IPS DF 6.9 (cell line): Measurements from ENCODE around the gene TTC21A.
"Not testable (repeated sequence)": the region's sequence is repeated elsewhere in the genome, so short reads cannot be mapped to it uniquely, and the experiment has no call there.

Source experiments
- DNase-seq: peaks from one replicate; pipeline ENCODE4 v3.0.0-alpha.2; 2013; ENCODE audit warnings: low read depth, low spot score
- H3K27ac ChIP-seq: one replicate; pipeline ENCODE4 v1.5.1; 2013; ENCODE audit warnings: low read length, control low read depth
- H3K27me3 ChIP-seq: 2 replicates; pipeline ENCODE4 v1.6.1; 2013; ENCODE audit warnings: mild to moderate bottlenecking, low read length; ENCODE audit not compliant: control insufficient read depth, insufficient read depth
- H3K36me3 ChIP-seq: 2 replicates; pipeline ENCODE4 v1.6.1; 2013; ENCODE audit warnings: low read length; ENCODE audit not compliant: control insufficient read depth, insufficient read depth
- H3K4me1 ChIP-seq: 2 replicates; pipeline ENCODE4 v1.6.1; 2013; ENCODE audit warnings: low read length; ENCODE audit not compliant: control insufficient read depth, insufficient read depth
- H3K4me3 ChIP-seq: 2 replicates; pipeline ENCODE4 v1.5.1; 2013; ENCODE audit warnings: mild to moderate bottlenecking, low read length
- H3K9me3 ChIP-seq: 2 replicates; pipeline ENCODE4 v1.6.1; 2013; ENCODE audit warnings: low read length, inconsistent platforms; ENCODE audit not compliant: control insufficient read depth, insufficient read depth
- whole genome bisulfite sequencing: extraction: QIAGEN DNeasy Blood & Tissue Kit; methylation state at CpG from one replicate; pipeline ENCODE4 v1.1.7; 2013; ENCODE audit warnings: mixed read lengths, missing lambda C conversion rate; ENCODE audit not compliant: insufficient read length, insufficient coverage; 5-methylcytosine and 5-hydroxymethylcytosine counted together

TTC21A gene, protein sequence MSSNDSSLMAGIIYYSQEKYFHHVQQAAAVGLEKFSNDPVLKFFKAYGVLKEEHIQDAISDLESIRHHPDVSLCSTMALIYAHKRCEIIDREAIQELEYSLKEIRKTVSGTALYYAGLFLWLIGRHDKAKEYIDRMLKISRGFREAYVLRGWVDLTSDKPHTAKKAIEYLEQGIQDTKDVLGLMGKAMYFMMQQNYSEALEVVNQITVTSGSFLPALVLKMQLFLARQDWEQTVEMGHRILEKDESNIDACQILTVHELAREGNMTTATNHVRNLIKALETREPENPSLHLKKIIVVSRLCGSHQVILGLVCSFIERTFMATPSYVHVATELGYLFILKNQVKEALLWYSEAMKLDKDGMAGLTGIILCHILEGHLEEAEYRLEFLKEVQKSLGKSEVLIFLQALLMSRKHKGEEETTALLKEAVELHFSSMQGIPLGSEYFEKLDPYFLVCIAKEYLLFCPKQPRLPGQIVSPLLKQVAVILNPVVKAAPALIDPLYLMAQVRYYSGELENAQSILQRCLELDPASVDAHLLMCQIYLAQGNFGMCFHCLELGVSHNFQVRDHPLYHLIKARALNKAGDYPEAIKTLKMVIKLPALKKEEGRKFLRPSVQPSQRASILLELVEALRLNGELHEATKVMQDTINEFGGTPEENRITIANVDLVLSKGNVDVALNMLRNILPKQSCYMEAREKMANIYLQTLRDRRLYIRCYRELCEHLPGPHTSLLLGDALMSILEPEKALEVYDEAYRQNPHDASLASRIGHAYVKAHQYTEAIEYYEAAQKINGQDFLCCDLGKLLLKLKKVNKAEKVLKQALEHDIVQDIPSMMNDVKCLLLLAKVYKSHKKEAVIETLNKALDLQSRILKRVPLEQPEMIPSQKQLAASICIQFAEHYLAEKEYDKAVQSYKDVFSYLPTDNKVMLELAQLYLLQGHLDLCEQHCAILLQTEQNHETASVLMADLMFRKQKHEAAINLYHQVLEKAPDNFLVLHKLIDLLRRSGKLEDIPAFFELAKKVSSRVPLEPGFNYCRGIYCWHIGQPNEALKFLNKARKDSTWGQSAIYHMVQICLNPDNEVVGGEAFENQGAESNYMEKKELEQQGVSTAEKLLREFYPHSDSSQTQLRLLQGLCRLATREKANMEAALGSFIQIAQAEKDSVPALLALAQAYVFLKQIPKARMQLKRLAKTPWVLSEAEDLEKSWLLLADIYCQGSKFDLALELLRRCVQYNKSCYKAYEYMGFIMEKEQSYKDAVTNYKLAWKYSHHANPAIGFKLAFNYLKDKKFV (N-terminal part only)

DNA sequence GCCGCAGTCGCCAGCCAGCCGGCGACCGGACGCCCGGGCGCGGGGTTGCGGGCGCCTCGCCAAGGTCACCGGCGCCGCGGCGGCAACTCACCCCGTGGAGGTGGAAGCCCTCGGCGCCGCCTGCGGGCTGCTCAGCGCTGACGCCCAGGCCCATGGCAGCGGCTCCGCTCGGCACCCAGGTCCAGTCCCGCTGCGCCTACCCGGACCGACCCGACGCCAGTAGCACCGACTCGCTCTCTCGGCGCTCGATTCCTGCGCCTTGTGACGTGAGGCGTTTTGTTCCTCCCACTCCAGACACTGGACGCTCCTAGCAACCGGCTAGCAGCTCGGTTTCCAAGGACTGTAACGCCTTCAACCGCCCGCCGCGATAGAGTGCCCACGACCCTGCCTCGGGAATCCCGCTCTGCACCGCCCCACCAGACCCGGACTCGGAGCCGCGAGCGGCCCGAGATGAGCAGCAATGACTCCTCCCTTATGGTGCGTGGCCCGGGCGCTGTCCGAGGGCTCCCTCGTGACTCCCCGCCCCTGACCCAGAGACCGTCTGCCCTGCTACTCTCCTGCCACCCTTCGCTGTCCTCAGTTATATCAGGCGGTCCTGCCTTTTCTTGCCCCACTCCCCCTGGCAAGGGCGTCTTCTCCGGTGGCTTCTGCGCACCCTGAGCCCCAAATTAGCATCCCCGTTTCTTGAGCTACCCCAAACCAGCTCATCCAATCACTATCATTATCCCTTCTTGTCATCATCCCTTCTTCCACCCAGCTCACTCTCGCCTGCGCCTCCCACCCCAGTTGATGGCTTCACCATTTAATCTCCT lies at the start of gene TTC21A, which contains the start of gene GORASP1:
Gene TTC21A (plus strand): TSS at position 293 of the 812 bp plus-strand sequence. CDS start 158 bp downstream, at position 451.
Gene GORASP1 (minus strand): TSS at position 240 of the 812 bp plus-strand sequence. CDS start 86 bp downstream, at position 154.
- no peak within 1 kb of the TSS for H3K27ac ChIP-seq

DNA sequence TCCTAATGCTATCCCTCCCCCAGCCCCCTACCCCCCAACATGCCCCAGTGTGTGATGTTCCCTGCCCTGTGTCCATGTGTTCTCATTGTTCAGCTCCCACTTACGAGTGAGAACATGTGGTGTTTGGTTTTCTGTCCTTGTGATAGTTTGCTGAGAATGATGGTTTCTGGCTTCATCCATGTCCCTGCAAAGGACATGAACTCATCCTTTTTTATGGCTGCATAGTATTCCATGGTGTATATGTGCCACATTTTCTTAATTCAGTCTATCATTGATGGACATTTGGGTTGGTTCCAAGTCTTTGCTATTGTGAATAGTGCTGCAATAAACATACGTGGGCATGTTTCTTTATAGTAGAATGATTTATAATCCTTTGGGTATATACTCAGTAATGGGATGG lies 46.3 kb upstream of the TTC21A start:
- not testable (repeated sequence) for H3K27ac ChIP-seq, H3K4me1 ChIP-seq, H3K36me3 ChIP-seq, H3K9me3 ChIP-seq, H3K4me3 ChIP-seq, H3K27me3 ChIP-seq, DNase-seq
- no CpG with 5 or more reads among the region's 2 CpGs for WGBS

More for the DNA sequence above, at the start of gene TTC21A, which contains the start of gene GORASP1:
- Histone ChIP-seq H3K36me3 (no peaks in the 10 kb centered on the region), H3K4me1 (no peaks in the 10 kb centered on the region; the same call in 1 of the 2 replicates), H3K4me3 (peak within 1 kb of the TSS; percentile 81), H3K27me3 (no peaks in the 10 kb centered on the region), H3K9me3 (no peaks in the 10 kb centered on the region)
- WGBS = no CpG with 5 or more reads among the region's 74 CpGs
- DNase-seq = peak; percentile 58

DNA sequence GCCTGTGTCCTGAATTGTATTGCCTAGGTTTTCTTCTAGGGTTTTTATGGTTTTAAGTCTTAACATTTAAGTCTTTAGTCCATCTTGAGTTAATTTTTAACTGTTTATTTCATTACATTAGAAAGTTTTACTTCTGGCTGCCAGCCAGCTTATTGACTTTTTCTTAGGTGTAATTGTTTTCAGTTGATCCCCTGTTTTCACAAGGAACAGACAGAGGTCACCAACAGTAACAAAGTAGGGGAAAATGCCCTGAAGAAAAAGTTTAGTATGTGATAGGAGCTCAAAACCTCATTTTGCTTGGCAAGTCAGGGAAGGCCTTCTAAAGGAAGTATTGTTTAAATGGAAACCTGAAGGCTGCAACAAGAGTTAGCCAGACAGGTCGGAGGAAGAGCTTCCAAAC lies 45.3 kb upstream of the TTC21A start:
- Histone ChIP-seq H3K4me3 (no peak overlapping the region), H3K27ac (no peak overlapping the region), H3K9me3 (no peaks in the 10 kb centered on the region), H3K4me1 (no peaks in the 10 kb centered on the region), H3K36me3 (no peaks in the 10 kb centered on the region), H3K27me3 (no peaks in the 10 kb centered on the region)
- WGBS = no CpG with 5 or more reads among the region's 1 CpG
- DNase-seq = no peak

DNA sequence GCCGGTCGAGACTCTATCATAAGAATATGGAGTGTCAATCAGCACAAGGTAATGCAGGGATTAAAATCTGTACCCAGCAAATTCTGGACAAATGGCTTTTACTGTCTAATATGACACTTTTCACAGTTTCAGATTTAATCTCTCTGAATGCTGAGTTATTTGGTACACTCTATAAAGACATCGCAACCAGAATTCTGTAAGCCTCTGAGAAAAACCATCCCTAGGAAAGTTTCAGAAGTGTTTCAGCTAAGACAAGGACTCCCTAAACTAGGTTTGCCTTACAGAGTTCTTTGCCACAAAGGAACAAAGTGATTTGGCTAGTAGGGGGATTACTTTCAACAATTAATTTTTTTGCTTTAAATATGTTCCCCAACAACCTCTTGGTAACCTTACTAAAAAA lies 44.3 kb upstream of the TTC21A start:
- Histone ChIP-seq H3K27me3 (no peaks in the 10 kb centered on the region), H3K4me1 (no peaks in the 10 kb centered on the region), H3K27ac (no peak overlapping the region), H3K9me3 (no peaks in the 10 kb centered on the region), H3K36me3 (no peaks in the 10 kb centered on the region), H3K4me3 (no peak overlapping the region)
- no CpG with 5 or more reads among the region's 3 CpGs for WGBS
- no peak for DNase-seq

DNA sequence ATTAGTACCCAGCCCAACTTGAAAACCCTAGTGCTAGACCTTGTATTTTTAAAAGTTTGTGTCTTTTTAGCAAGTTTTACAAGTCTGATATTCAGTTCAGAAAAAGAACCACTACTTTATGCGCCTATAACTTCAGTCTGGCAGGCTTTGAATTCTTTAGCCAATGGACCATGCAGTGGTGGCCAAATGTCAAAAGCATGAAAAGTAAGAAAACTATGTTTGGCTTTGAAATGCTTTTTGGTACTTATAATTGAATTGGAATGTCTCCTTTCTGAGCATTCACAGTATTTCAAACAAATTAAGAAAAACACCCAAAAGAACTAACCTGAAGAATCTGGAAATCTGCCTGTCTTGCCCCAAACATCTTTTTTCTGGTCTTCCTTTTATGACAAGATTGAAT lies 42.8 kb upstream of the TTC21A start:
- Histone ChIP-seq H3K9me3 (no peaks in the 10 kb centered on the region), H3K27ac (no peak overlapping the region), H3K36me3 (no peaks in the 10 kb centered on the region), H3K4me1 (no peaks in the 10 kb centered on the region), H3K27me3 (no peaks in the 10 kb centered on the region), H3K4me3 (no peak overlapping the region)
- DNase-seq = no peak
- WGBS = no CpG with 5 or more reads among the region's 1 CpG

DNA sequence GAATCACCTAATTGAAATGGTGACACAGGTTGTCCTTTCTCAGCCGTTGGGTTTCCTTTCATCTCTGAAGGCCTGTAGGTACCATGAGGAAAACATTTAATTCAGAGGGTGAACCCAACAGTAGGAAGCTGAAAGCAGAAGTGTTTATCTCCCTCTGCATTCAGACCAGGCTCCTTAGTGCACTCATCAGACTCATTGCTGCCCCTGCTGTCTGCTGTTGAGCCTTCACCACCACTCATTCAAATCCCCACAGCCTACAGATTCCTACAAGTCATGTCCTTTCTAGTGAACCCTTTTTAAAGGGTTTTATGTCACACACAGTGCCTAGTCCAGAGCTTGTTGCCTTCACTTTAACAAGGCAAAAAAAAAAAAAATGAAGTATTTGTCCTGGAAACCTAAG lies 42.3 kb upstream of the TTC21A start:
- H3K4me3 ChIP-seq = no peak overlapping the region
- H3K36me3 ChIP-seq = no peaks in the 10 kb centered on the region
- H3K9me3 ChIP-seq = no peaks in the 10 kb centered on the region
- H3K27ac ChIP-seq = no peak overlapping the region
- H3K27me3 ChIP-seq = no peaks in the 10 kb centered on the region
- H3K4me1 ChIP-seq = no peaks in the 10 kb centered on the region
- no CpG with 5 or more reads among the region's 1 CpG for WGBS
- peak; percentile 22 for DNase-seq

DNA sequence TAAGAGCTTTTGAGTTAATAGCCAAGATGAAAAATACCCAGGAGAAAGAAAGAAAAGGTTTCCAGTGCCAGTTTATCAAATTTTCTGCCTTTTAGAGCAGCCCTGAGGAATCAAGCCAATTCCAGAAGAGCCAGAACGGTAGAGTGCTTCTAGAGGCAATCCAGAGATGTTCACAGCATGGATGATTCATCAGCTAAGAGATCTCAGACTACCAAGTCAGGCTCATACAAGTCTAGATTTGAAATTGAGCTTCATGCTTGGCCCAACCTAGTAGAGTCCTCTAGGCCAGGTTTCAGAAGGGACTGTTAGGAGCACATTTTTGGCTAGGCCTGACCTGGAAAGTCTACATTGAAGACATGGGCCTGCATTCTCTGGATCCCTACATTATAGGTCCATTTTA lies 40.2 kb upstream of the TTC21A start:
- Histone ChIP-seq H3K27ac (no peak overlapping the region), H3K9me3 (no peaks in the 10 kb centered on the region), H3K36me3 (no peaks in the 10 kb centered on the region), H3K4me1 (no peaks in the 10 kb centered on the region), H3K4me3 (no peak overlapping the region), H3K27me3 (no peaks in the 10 kb centered on the region)
- DNase-seq = no peak
- whole genome bisulfite sequencing = no CpG with 5 or more reads among the region's 1 CpG

DNA sequence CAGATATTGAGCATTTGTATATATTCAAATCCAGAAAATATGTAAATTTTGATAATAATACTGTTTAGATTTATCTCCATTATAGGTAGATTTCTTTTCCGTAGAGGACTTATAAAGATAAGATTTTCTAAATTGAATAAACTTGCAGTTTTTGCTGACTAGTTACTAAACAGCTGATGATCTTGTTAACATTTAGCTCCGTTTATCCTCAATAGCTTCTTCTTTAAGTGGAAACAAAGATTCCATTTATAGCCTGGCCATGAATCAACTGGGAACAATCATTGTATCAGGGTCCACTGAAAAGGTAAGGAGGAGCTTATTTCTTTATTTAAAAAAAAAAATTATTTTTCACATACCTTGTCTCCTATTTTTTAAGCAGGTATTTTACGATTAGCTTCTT lies 38.9 kb upstream of the TTC21A start:
- WGBS = no CpG with 5 or more reads among the region's 3 CpGs
- H3K4me3 ChIP-seq = no peak overlapping the region
- no peaks in the 10 kb centered on the region for H3K36me3 ChIP-seq
- H3K9me3 ChIP-seq = no peaks in the 10 kb centered on the region
- no peak for DNase-seq
- no peaks in the 10 kb centered on the region for H3K27me3 ChIP-seq
- no peaks in the 10 kb centered on the region for H3K4me1 ChIP-seq
- no peak overlapping the region for H3K27ac ChIP-seq

DNA sequence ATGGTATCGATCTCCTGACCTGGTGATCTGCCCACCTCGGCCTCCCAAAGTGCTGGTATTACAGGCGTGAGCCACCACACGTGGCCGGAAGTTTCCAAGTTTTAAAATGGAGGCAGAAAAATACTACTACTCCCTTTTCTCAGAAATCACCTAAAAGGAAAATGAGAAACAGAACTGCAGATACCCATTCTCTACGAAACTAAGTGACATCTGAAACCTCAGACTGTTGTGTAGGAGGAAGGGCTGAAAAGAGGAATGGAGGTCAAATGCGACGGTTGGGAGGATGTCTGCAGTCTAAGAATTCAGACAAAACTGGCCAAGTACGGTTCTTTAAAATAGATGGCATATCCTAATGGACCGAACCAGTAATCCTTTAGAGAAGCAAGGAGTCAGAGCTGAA lies 31.6 kb upstream of the TTC21A start:
- Histone ChIP-seq H3K4me1 (no peaks in the 10 kb centered on the region), H3K36me3 (peaks cover 11% of the 10 kb centered on the region; the same call in 1 of the 2 replicates), H3K4me3 (no peak overlapping the region), H3K9me3 (no peaks in the 10 kb centered on the region), H3K27ac (no peak overlapping the region), H3K27me3 (no peaks in the 10 kb centered on the region)
- WGBS = no CpG with 5 or more reads among the region's 10 CpGs
- no peak for DNase-seq
